ENCODE data around the gene MAFF. TPM values are rescaled to one million over a fixed set of nuclear protein-coding genes. Genes with fewer than 3 reads are reported as not detected.

The MAFF gene
- total and polyA plus RNA-seq, 12 donors = 2.9 to 21.4 (median 6.0) TPM

DNA sequence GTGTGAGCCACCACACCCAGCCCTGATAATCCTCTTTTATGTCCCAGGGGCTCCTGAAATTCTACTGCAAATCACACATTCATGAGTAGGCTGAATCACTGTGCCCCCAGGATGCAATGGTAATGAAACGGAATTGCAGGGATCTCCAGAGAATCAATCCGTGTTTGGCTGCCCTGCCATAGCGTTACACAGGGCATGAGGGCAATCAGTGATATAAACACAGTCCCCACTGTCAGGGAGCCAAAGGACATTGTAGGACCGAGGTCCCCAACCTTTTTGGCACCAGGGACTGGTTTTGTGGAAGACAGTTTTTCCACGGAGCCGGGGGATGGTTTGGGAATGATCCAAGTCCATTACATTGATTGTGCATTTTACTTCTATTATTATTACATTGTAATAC is 11.2 kb upstream of the MAFF start:
- Histone ChIP-seq H3K27me3 (no peaks in the 10 kb centered on the region), H3K4me1 (peaks cover 0 to 24% (median 5%) of the 10 kb centered on the region in 9 donors), H3K4me3 (no peak overlapping the region), H3K9me3 (no peaks in the 10 kb centered on the region), H3K27ac (no peak overlapping the region), H3K36me3 (no peaks in the 10 kb centered on the region)
- ATAC-seq (no peak), DNase-seq (no peak)
- intact Hi-C loops (cut with DNase I) = no loop called here
- WGBS, 2 donors = 67 to 72% methylated on average over 6 of the region's 6 CpGs
- TF ChIP-seq, protein P1, sequence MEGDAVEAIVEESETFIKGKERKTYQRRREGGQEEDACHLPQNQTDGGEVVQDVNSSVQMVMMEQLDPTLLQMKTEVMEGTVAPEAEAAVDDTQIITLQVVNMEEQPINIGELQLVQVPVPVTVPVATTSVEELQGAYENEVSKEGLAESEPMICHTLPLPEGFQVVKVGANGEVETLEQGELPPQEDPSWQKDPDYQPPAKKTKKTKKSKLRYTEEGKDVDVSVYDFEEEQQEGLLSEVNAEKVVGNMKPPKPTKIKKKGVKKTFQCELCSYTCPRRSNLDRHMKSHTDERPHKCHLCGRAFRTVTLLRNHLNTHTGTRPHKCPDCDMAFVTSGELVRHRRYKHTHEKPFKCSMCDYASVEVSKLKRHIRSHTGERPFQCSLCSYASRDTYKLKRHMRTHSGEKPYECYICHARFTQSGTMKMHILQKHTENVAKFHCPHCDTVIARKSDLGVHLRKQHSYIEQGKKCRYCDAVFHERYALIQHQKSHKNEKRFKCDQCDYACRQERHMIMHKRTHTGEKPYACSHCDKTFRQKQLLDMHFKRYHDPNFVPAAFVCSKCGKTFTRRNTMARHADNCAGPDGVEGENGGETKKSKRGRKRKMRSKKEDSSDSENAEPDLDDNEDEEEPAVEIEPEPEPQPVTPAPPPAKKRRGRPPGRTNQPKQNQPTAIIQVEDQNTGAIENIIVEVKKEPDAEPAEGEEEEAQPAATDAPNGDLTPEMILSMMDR (IDR thresholded peaks at IDR 0.05) = no peak

DNA sequence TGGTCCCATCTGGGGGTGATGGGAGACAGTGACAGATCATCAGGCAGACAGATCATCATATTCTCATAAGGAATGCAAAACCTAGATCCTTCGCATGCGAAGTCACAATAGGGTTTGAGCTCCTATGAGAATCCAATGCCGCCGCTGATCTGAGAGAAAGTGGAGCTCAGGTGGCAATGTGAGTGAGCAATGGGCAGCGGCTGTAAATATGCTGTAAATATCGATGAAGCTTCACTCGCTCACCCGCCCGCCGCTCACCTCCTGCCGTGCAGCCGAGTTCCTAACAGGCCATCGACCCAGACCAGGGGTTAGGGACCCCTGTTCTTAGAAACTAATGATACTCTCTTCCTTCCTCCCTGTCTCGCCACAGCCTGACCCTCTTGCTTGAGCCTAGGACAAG is 10.7 kb upstream of the MAFF start:
- intact Hi-C loops (cut with DNase I) = no loop called here
- H3K4me3 ChIP-seq = no peak overlapping the region
- H3K36me3 ChIP-seq = no peaks in the 10 kb centered on the region
- no peaks in the 10 kb centered on the region for H3K9me3 ChIP-seq
- no peaks in the 10 kb centered on the region for H3K27me3 ChIP-seq
- H3K4me1 ChIP-seq = peaks cover 0 to 24% (median 5%) of the 10 kb centered on the region in 9 donors
- 87 to 91% methylated on average over 14 of the region's 14 CpGs for WGBS, 2 donors
- no peak overlapping the region for H3K27ac ChIP-seq
- TF ChIP-seq, protein P1 (IDR thresholded peaks at IDR 0.05) = no peak
- no peak for ATAC-seq
- no peak for DNase-seq

DNA sequence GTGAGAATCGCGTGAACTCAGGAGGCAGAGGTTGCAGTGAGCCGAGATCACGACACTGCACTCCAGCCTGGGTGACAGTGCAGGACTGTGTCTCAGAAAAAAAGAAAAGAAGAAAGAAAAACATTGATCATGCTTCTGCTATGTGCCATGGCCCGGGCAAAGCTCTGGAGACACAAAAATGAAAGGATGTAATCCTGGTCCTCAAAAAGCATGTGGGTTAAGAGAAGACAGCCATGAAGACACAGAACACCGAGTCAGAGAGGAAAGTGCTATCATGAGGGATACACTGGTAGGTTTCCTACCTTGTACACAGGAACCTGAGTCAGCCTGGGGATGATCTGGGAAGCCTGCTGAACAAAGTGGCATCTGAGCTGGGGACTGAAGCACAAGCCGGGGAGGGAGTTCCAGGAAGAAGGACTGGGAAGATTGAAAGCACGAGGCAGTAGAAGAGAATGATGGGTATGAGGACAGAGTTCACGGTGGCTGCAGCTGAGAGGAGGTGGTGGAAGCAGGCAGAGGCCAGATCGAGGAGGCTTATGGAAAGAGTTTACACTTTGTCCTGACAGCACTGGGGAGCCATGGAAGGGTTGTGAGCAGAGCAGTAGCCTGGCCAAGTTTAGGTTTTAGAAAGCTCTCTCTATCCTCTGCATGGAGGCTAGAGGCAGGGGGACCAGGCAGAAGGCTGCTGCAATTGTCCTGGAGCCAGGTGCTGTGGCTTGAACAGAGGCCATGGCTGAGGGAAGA is 9.9 kb upstream of the MAFF start:
- ATAC-seq = no peak
- Histone ChIP-seq H3K27me3 (no peaks in the 10 kb centered on the region), H3K4me3 (no peak overlapping the region), H3K27ac (no peak overlapping the region), H3K36me3 (no peaks in the 10 kb centered on the region), H3K9me3 (no peaks in the 10 kb centered on the region), H3K4me1 (peaks cover 0 to 24% (median 5%) of the 10 kb centered on the region in 9 donors)
- intact Hi-C loops (cut with DNase I) = no loop called here
- TF ChIP-seq, protein P1 (IDR thresholded peaks at IDR 0.05) = no peak
- no peak for DNase-seq
- 84 to 86% methylated on average over 10 of the region's 10 CpGs for WGBS, 2 donors

DNA sequence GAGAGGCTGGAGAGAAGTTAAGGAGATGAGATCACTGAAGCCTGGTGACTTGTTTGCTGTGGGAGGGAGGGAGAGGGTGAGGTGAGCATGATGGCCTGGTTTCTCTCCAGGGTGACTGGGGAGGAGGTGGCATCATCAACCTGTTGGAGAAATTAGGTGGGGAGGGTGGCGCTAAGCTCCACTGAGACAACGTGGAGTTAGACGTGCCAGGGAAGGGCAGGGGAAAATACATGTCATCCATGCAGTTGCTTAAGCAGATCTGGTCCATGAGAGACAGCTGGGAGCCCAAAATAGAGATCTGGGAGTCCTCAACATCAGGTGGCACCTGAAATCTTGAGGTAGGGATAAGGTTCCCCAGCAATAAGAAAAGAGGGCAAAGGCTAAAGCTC is 9.3 kb upstream of the MAFF start:
- no peak for DNase-seq
- Histone ChIP-seq H3K4me3 (no peak overlapping the region), H3K27me3 (no peaks in the 10 kb centered on the region), H3K9me3 (no peaks in the 10 kb centered on the region), H3K4me1 (peaks cover 0 to 21% (median 5%) of the 10 kb centered on the region in 9 donors), H3K27ac (no peak overlapping the region), H3K36me3 (no peaks in the 10 kb centered on the region)
- TF ChIP-seq, protein P1 (IDR thresholded peaks at IDR 0.05) = no peak
- ATAC-seq = no peak
- WGBS, 2 donors = 87 to 91% methylated on average over 3 of the region's 3 CpGs
- intact Hi-C loops (cut with DNase I) = no loop called here

Measured in heart right ventricle (tissue), 16 donors.